Small intestine (tissue), 7 donors: ENCODE data around the gene IFNE. TPM values are rescaled to one million over a fixed set of nuclear protein-coding genes. Genes with fewer than 3 reads are reported as not detected.
"Not testable (repeated sequence)": the region's sequence is repeated elsewhere in the genome, so short reads cannot be mapped to it uniquely, and the experiment has no call there.

ENCODE experiments used
- DNase-seq, 2 donors: peaks; one replicate each; pipeline versions ENCODE4 v3.0.0 to v3.0.0-alpha.2; 2013
- FAIRE-seq: peaks from 2 replicates; lab custom pipeline; 2012; peaks lifted over from hg19 to GRCh38; lab: Jason Lieb, UNC
- H3K27ac ChIP-seq, 3 donors: one replicate each; pipeline ENCODE4 v1.5.1; 2013; ENCODE audit warnings: low read length in 2 of 3, mild to moderate bottlenecking in 2 of 3, control low read depth in 1 of 3, inconsistent platforms in 1 of 3, low read depth in 1 of 3, moderate library complexity in 1 of 3
- H3K27me3 ChIP-seq, 3 donors: one replicate each; pipeline ENCODE4 v1.6.1; 2013; ENCODE audit warnings: low read length in 3 of 3, inconsistent platforms in 1 of 3; ENCODE audit not compliant: control insufficient read depth in 3 of 3, insufficient read depth in 3 of 3
- H3K36me3 ChIP-seq, 3 donors: one replicate each; pipeline ENCODE4 v1.6.1; 2013; ENCODE audit warnings: low read length in 3 of 3, inconsistent platforms in 1 of 3, low read depth in 1 of 3, mild to moderate bottlenecking in 1 of 3, moderate library complexity in 1 of 3; ENCODE audit not compliant: control insufficient read depth in 3 of 3, insufficient read depth in 2 of 3
- H3K4me1 ChIP-seq, 3 donors: one replicate each; pipeline ENCODE4 v1.6.1; 2013; ENCODE audit warnings: low read length in 2 of 3, inconsistent platforms in 1 of 3, low read depth in 1 of 3, mild to moderate bottlenecking in 1 of 3, moderate library complexity in 1 of 3; ENCODE audit not compliant: control insufficient read depth in 3 of 3, insufficient read depth in 2 of 3
- H3K4me3 ChIP-seq, 3 donors: one replicate each; pipeline ENCODE4 v1.5.1; 2013; ENCODE audit warnings: low read length in 3 of 3, control low read depth in 1 of 3, inconsistent platforms in 1 of 3, low read depth in 1 of 3, mild to moderate bottlenecking in 1 of 3, moderate library complexity in 1 of 3
- H3K9me3 ChIP-seq, 2 donors: one replicate each; pipeline ENCODE4 v1.6.1; 2013; ENCODE audit warnings: low read depth in 1 of 2, low read length in 1 of 2; ENCODE audit not compliant: control insufficient read depth in 2 of 2, insufficient read depth in 1 of 2
- WGBS, 3 donors: extraction: QIAGEN DNeasy Blood & Tissue Kit; methylation state at CpG; one replicate each; pipeline ENCODE4 v1.1.7; 2013; 5-methylcytosine and 5-hydroxymethylcytosine counted together
- polyA plus RNA-seq, 4 donors: library from polyadenylated mRNA; stranded (reverse) in 3 of 4; unstranded in 1 of 4; fragments of 200-250 nt in 3 of 4; fragments of 120-200 nt in 1 of 4; gene quantifications; one replicate each; pipeline versions ENCODE4 v1.2.1 to v1.2.3, GENCODE V29; 2013
- donor health status: healthy with polysubstance abuse.
- donor health status: control.
- donor health status: control.
- donor health status: Bipolar disorder and iron deficiency.
- donor health status: healthy.

Gene IFNE
- polyA plus RNA-seq, 4 donors: 0.73 to 5.4 (median 1.4) TPM

- DNase-seq (no peak), FAIRE-seq (no peak)
- Histone ChIP-seq H3K9me3 (no peaks in the 10 kb centered on the region), H3K4me1 (no peaks in the 10 kb centered on the region), H3K27me3 (no peaks in the 10 kb centered on the region), H3K36me3 (no peaks in the 10 kb centered on the region), H3K4me3 (no peak overlapping the region), H3K27ac (no peak overlapping the region)
- 81 to 93% (median 87%) methylated on average over 4 of the region's 4 CpGs for WGBS, 3 donors
Measured at GRCh38 chr9:21450733-21451394, 31.2 kb downstream of the IFNE start.

- not testable (repeated sequence) for H3K27me3 ChIP-seq, FAIRE-seq, H3K4me1 ChIP-seq, H3K27ac ChIP-seq, H3K9me3 ChIP-seq, DNase-seq, H3K4me3 ChIP-seq, H3K36me3 ChIP-seq
- 79 to 90% (median 83%) methylated on average over 5 of the region's 5 CpGs for WGBS, 3 donors
Measured at GRCh38 chr9:21449312-21449711, 32.8 kb downstream of the IFNE start.

- Histone ChIP-seq H3K4me1 (no peaks in the 10 kb centered on the region), H3K4me3 (no peak overlapping the region), H3K9me3 (no peaks in the 10 kb centered on the region), H3K27ac (no peak overlapping the region), H3K27me3 (peaks cover 0 to 2% (median 0%) of the 10 kb centered on the region in 3 donors), H3K36me3 (no peaks in the 10 kb centered on the region)
- no peak for FAIRE-seq
- DNase-seq: peak in 1 of 2 donors; percentile 5
- 76 to 91% (median 78%) methylated on average over 4 of the region's 4 CpGs for WGBS, 3 donors
Measured at GRCh38 chr9:21443849-21444625, 38.1 kb downstream of the IFNE start.

- Histone ChIP-seq H3K9me3 (no peaks in the 10 kb centered on the region), H3K27ac (no peak within 1 kb of the TSS), H3K27me3 (peaks cover 0 to 5% (median 0%) of the 10 kb centered on the region in 3 donors), H3K4me3 (no peak within 1 kb of the TSS), H3K4me1 (no peaks in the 10 kb centered on the region), H3K36me3 (no peaks in the 10 kb centered on the region)
- WGBS, 3 donors: 91 to 93% (median 91%) methylated on average over 4 of the region's 4 CpGs
- DNase-seq: no peak
- FAIRE-seq: no peak
Measured at GRCh38 chr9:21440139-21440538, 42.0 kb downstream of the IFNE start, which contains the start of gene IFNA1. Gene IFNA1, plus strand, starts transcription at chr9:21440439. Its CDS starts 69 bp downstream, at chr9:21440508.

GRCh38 chr9:21435015-21435383 is 47.1 kb downstream of the IFNE start:
- H3K27ac ChIP-seq, H3K27me3 ChIP-seq, H3K4me1 ChIP-seq, H3K4me3 ChIP-seq, H3K36me3 ChIP-seq, H3K9me3 ChIP-seq, DNase-seq, FAIRE-seq: not testable (repeated sequence)
- WGBS, 3 donors: 70 to 78% (median 73%) methylated on average over 7 of the region's 7 CpGs

- H3K27me3 ChIP-seq: peaks cover 0 to 4% (median 2%) of the 10 kb centered on the region in 3 donors
- no peak for FAIRE-seq
- H3K9me3 ChIP-seq: no peaks in the 10 kb centered on the region
- peak; percentile 49 to 68 for DNase-seq
- H3K4me3 ChIP-seq: no peak overlapping the region
- no peaks in the 10 kb centered on the region for H3K36me3 ChIP-seq
- no peak overlapping the region for H3K27ac ChIP-seq
- 40 to 59% (median 51%) methylated on average over 9 of the region's 9 CpGs for WGBS, 3 donors
- no peaks in the 10 kb centered on the region for H3K4me1 ChIP-seq
Measured at GRCh38 chr9:21434202-21435014, 47.7 kb downstream of the IFNE start.

GRCh38 chr9:21432672-21433425 is 49.3 kb downstream of the IFNE start:
- H3K9me3 ChIP-seq: no peaks in the 10 kb centered on the region
- FAIRE-seq (no peak), DNase-seq (no peak)
- no peak overlapping the region for H3K27ac ChIP-seq
- 57 to 78% (median 70%) methylated on average over 2 of the region's 2 CpGs for WGBS, 3 donors
- H3K4me1 ChIP-seq: no peaks in the 10 kb centered on the region
- peaks cover 0 to 3% (median 2%) of the 10 kb centered on the region in 3 donors for H3K27me3 ChIP-seq
- H3K4me3 ChIP-seq: no peak overlapping the region
- H3K36me3 ChIP-seq: no peaks in the 10 kb centered on the region
